ENCODE data around the gene TTLL4.

TTLL4 gene

DNA sequence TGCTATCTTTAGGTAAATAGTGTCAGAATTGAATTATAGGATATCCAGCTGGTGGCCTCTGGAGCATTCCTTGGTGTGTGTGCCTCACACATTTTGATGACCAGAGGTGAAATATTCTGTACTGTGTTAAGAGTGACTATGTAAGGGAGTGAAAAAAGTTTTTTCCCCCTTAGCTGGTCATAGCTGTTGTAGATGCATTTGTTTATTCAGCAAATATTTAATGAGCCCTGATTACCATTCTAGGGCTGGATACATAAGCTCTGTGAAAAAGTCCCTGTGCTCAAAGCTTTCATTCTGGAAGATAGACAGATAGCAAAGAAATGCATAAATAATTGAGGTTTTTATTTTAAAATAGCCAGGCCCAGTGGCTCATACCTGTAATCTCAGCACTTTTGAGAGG is 10.9 kb downstream of the TTLL4 start:
- Histone ChIP-seq H3K4me2 (ENCODE audit: low read length) (no peak overlapping the region), H3K36me3 (ENCODE audit: control insufficient read depth, low read length) (peaks cover 23% of the 10 kb centered on the region), H3K27ac (ENCODE audit: low read depth, low read length) (no peak overlapping the region), H3K4me3 (ENCODE audit: low read length) (no peak overlapping the region), H4K20me1 (ENCODE audit: control insufficient read depth, insufficient read depth, low read depth, low read length) (peaks cover 8% of the 10 kb centered on the region; the same call in 1 of the 2 replicates), H3K79me2 (ENCODE audit: control insufficient read depth, low read length) (peaks cover 87% of the 10 kb centered on the region), H3F3A (ENCODE audit: control insufficient read depth, insufficient read depth) (peaks cover 4% of the 10 kb centered on the region; the same call in 1 of the 2 replicates), H3K9me3 (ENCODE audit: control insufficient read depth, insufficient read depth, low read length) (no peaks in the 10 kb centered on the region), H3K27me3 (ENCODE audit: control insufficient read depth, low read length) (no peaks in the 10 kb centered on the region), H3K9me2 (replicated peaks; ENCODE audit: control insufficient read depth, low read length) (no peaks in the 10 kb centered on the region), H3K4me1 (ENCODE audit: control insufficient read depth, low read length) (no peaks in the 10 kb centered on the region)
- TF ChIP-seq EZH2phosphoT487 (IDR thresholded peaks at IDR 0.05; ENCODE audit: borderline replicate concordance, low read length) = no peak
- TF ChIP-seq, protein P1, sequence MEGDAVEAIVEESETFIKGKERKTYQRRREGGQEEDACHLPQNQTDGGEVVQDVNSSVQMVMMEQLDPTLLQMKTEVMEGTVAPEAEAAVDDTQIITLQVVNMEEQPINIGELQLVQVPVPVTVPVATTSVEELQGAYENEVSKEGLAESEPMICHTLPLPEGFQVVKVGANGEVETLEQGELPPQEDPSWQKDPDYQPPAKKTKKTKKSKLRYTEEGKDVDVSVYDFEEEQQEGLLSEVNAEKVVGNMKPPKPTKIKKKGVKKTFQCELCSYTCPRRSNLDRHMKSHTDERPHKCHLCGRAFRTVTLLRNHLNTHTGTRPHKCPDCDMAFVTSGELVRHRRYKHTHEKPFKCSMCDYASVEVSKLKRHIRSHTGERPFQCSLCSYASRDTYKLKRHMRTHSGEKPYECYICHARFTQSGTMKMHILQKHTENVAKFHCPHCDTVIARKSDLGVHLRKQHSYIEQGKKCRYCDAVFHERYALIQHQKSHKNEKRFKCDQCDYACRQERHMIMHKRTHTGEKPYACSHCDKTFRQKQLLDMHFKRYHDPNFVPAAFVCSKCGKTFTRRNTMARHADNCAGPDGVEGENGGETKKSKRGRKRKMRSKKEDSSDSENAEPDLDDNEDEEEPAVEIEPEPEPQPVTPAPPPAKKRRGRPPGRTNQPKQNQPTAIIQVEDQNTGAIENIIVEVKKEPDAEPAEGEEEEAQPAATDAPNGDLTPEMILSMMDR (IDR thresholded peaks at IDR 0.05; ENCODE audit: low read depth, low read length, poor library complexity, severe bottlenecking) = no peak

DNA sequence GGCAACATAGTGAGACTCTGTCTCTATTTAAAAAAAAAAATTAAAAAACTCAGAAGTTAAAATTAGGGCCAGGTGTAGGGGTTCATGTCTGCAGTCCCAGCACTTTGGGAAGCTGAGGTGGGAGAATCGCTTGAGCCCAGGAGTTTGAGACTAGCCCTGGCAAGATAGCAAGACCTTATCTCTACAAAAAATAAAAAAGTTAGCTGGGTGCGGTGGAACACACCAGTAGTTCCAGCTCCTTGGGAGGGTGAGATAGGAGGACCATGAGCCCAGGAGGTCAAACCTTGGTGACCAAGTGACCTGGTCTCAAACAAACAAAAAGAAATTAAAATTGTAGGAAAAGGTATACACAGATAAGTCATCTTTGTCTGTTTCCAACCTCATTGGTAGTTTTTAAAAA is 11.3 kb downstream of the TTLL4 start:
- Histone ChIP-seq H3K79me2 (ENCODE audit: control insufficient read depth, low read length) (peaks cover 88% of the 10 kb centered on the region), H3K9me2 (replicated peaks; ENCODE audit: control insufficient read depth, low read length) (no peaks in the 10 kb centered on the region), H3K9me3 (ENCODE audit: control insufficient read depth, insufficient read depth, low read length) (no peaks in the 10 kb centered on the region), H3K4me2 (ENCODE audit: low read length) (no peak overlapping the region), H3K4me3 (ENCODE audit: low read length) (no peak overlapping the region), H3K27ac (ENCODE audit: low read depth, low read length) (no peak overlapping the region), H3K36me3 (ENCODE audit: control insufficient read depth, low read length) (peaks cover 20% of the 10 kb centered on the region), H4K20me1 (ENCODE audit: control insufficient read depth, insufficient read depth, low read depth, low read length) (peaks cover 8% of the 10 kb centered on the region; the same call in 1 of the 2 replicates), H3K27me3 (ENCODE audit: control insufficient read depth, low read length) (no peaks in the 10 kb centered on the region), H3F3A (ENCODE audit: control insufficient read depth, insufficient read depth) (peaks cover 4% of the 10 kb centered on the region; the same call in 1 of the 2 replicates), H3K4me1 (ENCODE audit: control insufficient read depth, low read length) (no peaks in the 10 kb centered on the region)
- TF ChIP-seq EZH2phosphoT487 (IDR thresholded peaks at IDR 0.05; ENCODE audit: borderline replicate concordance, low read length) = no peak
- TF ChIP-seq, protein P1 (IDR thresholded peaks at IDR 0.05; ENCODE audit: low read depth, low read length, poor library complexity, severe bottlenecking) = no peak

DNA sequence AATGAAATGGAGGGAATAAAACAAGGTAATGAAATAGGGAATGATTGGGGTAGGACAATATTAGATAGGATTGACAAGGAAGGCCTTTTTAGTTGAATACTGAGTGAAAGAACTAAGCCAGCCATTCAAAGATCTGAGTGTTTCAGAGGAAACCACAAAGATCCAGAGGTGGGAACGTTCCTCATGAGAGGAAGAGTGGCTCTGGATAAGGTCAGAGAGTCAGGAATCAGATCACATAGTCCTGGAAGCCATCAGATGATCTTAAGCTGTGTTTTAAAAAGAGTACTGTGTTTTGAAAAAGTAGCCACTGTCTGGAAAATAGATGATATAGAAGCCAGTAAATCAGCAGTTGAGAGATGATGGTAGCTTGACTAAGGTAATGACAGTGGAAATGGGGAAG is 11.8 kb downstream of the TTLL4 start:
- peaks cover 87% of the 10 kb centered on the region for H3K79me2 ChIP-seq (ENCODE audit: control insufficient read depth, low read length)
- TF ChIP-seq, protein P1 (IDR thresholded peaks at IDR 0.05; ENCODE audit: low read depth, low read length, poor library complexity, severe bottlenecking) = no peak
- TF ChIP-seq EZH2phosphoT487 (IDR thresholded peaks at IDR 0.05; ENCODE audit: borderline replicate concordance, low read length) = no peak
- peaks cover 15% of the 10 kb centered on the region for H3K36me3 ChIP-seq (ENCODE audit: control insufficient read depth, low read length)
- H4K20me1 ChIP-seq (ENCODE audit: control insufficient read depth, insufficient read depth, low read depth, low read length) = peaks cover 8% of the 10 kb centered on the region; the same call in 1 of the 2 replicates
- H3K4me2 ChIP-seq (ENCODE audit: low read length) = no peak overlapping the region
- H3K9me2 ChIP-seq (replicated peaks; ENCODE audit: control insufficient read depth, low read length) = no peaks in the 10 kb centered on the region
- H3F3A ChIP-seq (ENCODE audit: control insufficient read depth, insufficient read depth) = peaks cover 4% of the 10 kb centered on the region; the same call in 1 of the 2 replicates
- H3K4me3 ChIP-seq (ENCODE audit: low read length) = no peak overlapping the region
- H3K9me3 ChIP-seq (ENCODE audit: control insufficient read depth, insufficient read depth, low read length) = no peaks in the 10 kb centered on the region
- H3K4me1 ChIP-seq (ENCODE audit: control insufficient read depth, low read length) = no peaks in the 10 kb centered on the region
- no peak overlapping the region for H3K27ac ChIP-seq (ENCODE audit: low read depth, low read length)
- H3K27me3 ChIP-seq (ENCODE audit: control insufficient read depth, low read length) = no peaks in the 10 kb centered on the region
